C4-2B (cell line): ENCODE results near the gene SKOR1.

Experiments used
- H3K27ac ChIP-seq: fragments of 450-650 bp; 2 replicates; pipeline ENCODE4 v1.5.1; 2017
- CTCF ChIP-seq: fragments of 450-650 bp; conservative IDR thresholded peaks from 2 replicates; pipeline ENCODE4 v1.5.1; 2017; ENCODE audit warnings: mild to moderate bottlenecking
- ZFX ChIP-seq: fragments of 450-650 bp; IDR thresholded peaks from 2 replicates; pipeline ENCODE4 v1.6.1; 2017

Gene SKOR1

DNA sequence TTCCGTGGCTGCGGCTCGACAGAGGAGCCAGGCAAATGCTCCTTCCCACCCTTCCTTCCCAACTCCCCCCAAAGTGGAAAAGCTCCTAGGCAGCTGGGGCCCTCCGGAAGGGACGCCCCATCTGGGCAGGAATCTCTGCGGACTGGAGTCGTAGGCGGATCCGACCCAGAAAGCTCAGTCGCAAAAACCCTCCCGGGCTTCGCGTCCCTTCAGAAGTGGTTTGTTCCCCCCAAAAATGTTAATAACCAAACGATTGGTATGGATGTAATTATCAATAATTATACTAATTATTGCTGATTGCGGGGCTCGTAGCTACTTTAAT is 10.8 kb downstream of the SKOR1 start:
- TF ChIP-seq CTCF (no peak), ZFX (no peak)
- no peak overlapping the region for H3K27ac ChIP-seq

DNA sequence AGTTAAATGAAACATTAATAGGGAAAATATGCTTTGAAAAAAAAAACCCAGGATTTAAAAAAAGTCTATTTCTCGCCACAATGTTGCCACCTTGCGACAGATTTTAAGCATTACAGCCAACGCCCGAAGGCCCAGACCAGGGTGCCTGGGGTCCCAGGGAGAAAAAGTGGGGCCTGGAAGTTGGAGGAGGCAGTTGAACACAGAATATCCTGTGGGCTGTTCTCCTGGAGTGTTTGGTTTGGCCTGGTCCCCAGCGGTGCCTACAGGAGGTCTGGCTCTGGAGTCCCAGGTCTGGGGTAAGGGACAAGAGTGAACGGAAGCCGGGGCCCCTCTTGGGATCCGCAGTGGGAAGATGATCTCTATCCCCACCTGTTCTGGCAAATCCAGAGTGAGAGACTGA is 11.2 kb downstream of the SKOR1 start:
- TF ChIP-seq ZFX: no peak
- TF ChIP-seq CTCF: peak; percentile 88
- no peak overlapping the region for H3K27ac ChIP-seq

DNA sequence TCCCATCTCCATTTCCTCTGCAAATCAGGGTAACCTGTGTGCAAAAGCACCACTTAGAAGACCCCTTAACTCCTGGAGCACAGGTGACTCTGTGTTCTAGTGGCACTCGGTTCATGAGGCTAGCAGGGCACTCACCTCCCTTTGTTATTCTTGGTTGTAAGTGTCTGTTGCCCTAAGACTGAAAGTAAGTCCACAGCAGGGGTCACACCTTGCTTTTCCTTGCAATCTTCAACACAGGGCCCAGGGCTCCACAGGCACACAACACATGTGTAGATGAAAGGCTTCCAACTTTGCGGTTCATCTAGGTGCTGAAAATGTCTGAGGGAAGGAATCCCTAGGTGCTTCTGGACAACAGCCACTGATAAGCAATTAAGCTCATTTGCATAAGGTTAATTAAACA is 11.6 kb downstream of the SKOR1 start:
- TF ChIP-seq ZFX (no peak), CTCF (no peak)
- no peak overlapping the region for H3K27ac ChIP-seq

- H3K27ac ChIP-seq: peak overlapping the region; percentile 5; the same call in 1 of the 2 replicates
- TF ChIP-seq ZFX (no peak), CTCF (no peak)
Measured at GRCh38 chr15:67838789-67839332, 13.6 kb downstream of the SKOR1 start.

GRCh38 chr15:67839499-67839928 is 14.2 kb downstream of the SKOR1 start:
- TF ChIP-seq CTCF (no peak), ZFX (0 out of 2 replicates have a peak, but pooled peaks have one; percentile 31)
- H3K27ac ChIP-seq: no peak overlapping the region; the same call in 1 of the 2 replicates

DNA sequence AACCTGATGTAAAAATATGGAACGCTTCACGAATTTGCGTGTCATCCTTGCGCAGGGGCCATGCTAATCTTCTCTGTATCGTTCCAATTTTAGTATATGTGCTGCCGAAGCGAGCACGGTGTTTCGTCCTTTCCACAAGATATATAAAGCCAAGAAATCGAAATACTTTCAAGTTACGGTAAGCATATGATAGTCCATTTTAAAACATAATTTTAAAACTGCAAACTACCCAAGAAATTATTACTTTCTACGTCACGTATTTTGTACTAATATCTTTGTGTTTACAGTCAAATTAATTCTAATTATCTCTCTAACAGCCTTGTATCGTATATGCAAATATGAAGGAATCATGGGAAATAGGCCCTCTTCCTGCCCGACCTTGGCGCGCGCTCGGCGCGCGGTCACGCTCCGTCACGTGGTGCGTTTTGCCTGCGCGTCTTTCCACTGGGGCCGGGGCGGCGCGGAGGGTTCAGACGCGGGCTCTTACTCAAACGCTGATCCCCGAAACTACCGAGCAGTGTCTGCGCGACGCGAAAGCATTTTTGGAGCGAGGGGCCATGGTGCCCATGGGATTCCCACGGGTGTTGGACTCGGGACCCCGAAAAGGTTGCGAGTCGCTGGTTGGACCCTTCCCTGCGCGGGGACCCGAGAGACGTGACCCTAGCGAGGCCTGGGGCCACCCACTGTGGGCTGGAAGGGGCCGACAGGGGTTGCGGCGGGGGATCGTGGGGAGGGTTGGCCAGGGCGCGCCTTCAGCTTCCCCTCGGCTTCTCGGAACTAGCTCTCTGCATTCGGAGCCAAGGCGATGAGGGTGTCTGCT is 14.8 kb downstream of the SKOR1 start, which contains the start of gene RNU6-1:
Gene RNU6-1 (minus strand): TSS at position 117 of the 820 bp plus-strand sequence.
- TF ChIP-seq ZFX (no peak), CTCF (no peak)
- H3K27ac ChIP-seq: peak within 1 kb of the TSS; percentile 92

DNA sequence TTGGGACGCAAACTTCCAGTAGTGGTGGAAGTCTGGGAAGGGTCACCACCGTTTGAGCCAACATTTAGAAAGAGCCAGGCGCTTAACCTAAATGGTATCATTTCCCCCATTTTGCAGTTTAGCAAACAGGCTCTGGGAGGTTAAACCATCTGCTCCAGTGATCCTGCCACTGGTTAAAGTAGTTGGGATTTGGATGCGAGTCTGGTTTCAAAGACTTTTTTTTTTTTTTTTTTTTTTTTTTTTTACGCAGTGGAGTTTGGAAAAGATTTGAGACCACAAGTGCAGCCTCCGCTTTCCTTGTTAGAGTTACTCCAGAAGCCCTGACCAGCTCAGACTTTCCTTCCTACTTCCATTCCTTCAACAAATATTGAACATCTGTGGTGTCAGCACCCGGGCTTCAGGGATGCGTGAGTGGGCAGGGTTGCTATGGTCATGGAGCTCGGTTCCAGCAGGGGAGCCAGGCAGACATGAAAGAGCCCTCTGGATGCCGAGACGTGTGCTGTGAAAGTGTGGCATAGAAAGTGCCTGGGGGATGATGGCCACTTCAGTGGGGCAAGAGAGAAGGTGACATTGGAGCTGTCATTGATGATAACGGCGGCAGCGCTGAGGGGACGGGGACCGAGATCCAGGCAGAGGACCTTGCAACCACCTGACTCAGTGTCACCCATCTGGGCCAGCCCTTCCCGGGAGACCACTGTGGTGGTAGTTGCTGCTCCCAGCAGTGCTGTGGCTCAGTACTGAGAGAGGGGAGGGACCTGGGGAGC is 15.6 kb downstream of the SKOR1 start:
- peak overlapping the region; percentile 92 for H3K27ac ChIP-seq

More for the DNA sequence above, 15.6 kb downstream of the SKOR1 start:
- TF ChIP-seq CTCF (no peak), ZFX (no peak)
